GM18870 (cell line): ENCODE results near the gene ANAPC15.
"Not testable (repeated sequence)": the region's sequence is repeated elsewhere in the genome, so short reads cannot be mapped to it uniquely, and the experiment has no call there.

Experiments used
- ATAC-seq: cut with Tn5 transposase; IDR thresholded peaks from one replicate; pipeline ENCODE4 v1.9.1; 2021; ENCODE audit warnings: moderate library complexity; ENCODE audit not compliant: unreplicated experiment

Gene ANAPC15

GRCh38 chr11:72112143-72112977, at the start of gene ANAPC15:
Gene ANAPC15, minus strand, starts transcription at chr11:72112695. Its CDS starts 1,419 bp downstream, at chr11:72111276.
- ATAC-seq = peak; percentile 87

DNA sequence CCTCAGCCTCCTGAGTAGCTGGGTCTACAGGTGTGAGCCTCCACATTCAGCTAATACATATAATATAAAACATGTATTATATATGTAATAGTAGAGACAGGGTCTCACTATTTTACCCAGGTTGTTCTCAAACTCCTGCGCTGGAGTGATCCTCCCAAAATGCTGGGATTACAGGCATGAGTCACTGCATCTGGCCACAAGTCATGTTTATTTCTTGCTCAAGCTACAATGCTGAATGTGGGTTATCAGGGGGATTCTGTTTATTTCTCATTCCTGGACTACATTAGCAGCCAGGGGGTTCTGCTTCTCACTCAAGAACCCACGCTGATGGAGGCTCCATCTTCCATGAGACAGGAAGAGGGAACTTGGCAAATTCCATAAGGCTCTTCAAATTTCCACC, 47.8 kb upstream of the ANAPC15 start:
- ATAC-seq = no peak

GRCh38 chr11:72157131-72157530, 44.6 kb upstream of the ANAPC15 start:
- ATAC-seq = no peak

DNA sequence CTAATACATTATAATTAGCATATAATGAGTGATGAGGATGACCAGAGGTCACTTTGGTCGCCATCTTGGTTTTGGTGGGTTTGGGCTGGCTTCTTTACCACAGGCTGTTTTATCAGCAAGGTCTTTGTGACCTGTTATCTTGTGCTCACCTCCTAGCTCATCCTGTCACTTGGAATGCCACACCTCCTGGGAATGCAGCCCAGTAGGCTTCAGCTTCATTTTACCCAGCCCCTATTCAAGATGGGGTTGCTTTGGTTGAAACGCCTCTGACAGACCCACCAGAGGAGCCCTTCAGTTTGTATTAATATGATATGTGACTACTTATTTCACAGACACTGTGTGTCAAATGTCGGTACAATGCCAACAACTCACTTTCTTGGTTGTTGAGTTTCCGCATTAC, 43.3 kb upstream of the ANAPC15 start:
- no peak for ATAC-seq

DNA sequence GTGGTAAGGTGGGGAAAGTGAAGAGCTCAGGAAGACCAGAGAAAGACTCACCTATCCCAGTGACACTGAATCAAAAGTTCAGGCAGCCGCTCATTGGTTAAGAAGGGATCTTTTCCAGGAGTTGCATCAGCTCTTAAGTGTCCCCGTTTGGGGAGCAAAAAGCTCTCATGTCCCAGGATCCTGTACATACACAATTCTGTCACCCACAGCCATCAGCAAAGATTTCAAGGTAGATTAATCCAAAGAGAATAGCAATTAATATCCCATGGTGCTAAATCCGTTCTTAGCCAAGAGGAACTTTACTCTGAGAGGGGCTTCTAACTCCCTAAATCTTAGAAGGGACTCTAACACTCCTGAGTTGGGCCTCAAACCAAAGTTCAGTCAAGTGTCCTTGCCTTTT, 42.3 kb upstream of the ANAPC15 start:
- ATAC-seq = no peak

DNA sequence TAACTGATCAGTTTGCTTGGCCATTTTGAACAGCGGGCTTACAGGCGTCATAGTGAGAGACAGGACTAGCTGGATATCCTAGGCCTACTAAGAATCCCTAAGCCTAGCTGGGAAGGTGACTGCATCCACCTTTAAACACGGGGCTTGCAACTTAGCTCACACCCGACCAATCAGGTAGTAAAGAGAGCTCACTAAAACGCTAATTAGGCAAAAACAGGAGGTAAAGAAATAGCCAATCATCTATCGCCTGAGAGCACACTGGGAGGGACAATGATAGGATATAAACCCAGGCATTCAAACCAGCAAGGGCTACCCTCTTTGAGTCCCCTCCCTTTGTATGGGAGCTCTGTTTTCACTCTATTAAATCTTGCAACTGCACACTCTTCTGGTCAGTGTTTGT, 41.4 kb upstream of the ANAPC15 start:
- ATAC-seq = not testable (repeated sequence)

DNA sequence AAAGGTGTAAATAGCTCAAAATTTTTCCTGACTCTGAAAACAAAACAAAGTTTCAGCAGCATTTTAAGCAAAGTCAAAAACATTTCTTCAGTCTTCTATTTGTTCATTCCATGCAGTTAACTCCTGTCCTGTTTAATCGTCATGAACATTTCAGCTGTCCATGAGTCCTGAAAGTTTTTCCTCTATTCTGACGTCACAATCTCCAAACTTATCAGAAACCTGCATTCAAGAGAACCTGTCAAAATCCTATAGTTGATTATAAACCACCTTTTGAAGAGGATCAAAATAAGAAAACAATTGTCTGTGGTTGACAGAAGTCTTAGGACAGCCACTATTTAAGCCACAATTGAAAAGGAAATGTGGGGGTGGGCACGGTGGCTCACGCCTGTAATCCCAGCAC, 38.4 kb upstream of the ANAPC15 start:
- no peak for ATAC-seq

DNA sequence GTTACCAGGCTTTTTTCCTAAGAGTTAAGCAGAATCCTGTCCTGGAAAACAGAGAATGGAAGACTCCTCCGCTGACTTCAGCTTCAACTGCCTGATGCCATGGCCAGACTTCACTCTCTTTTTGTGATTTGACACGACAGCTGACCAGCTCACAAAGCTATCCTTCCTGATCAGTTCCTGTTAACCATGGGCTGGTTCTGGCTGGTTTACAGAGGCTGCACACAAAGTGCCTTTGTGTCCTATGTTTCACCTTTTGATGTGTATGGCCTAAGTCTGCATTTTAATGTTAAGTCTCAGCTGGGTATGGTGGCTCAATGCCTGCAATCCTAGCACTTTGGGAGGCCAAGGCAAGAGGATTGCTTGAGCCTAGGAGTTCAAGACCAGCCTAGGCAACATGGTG, 34.1 kb upstream of the ANAPC15 start:
- no peak for ATAC-seq

DNA sequence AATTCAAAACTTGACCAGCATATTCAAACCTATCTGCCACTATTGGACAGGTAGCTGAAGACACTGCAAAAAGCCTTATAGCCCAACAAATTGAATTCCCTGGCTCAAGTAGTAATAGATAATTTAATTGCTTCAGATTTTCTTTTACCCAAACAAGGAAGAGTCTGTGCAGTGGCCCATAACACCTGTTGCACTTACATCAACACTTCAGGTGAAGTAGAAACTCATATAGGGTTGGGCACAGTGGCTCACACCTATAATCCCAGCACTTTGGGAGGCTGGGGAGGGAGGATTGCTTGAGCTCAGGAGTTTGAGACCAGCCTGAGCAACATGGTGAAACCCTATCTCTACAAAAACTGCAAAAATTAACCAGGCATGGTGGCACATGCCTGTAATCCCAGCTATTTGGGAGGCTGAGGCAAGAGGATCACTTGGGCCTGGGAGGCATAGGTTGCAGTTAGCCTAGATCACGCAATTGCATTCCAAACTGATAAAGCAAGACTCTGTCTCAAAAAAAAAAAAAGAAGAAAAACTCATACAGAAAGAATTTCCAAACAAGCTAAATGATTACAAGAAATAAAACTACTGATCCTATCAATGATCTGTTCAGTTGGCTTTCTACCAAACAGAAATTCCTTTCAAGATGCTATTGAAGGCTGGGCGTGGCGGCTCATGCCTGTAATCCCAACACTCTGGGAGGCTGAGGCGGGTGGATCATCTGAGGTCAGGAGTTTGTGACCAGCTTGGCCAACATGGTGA, 32.5 kb upstream of the ANAPC15 start:
- no peak for ATAC-seq

GRCh38 chr11:72142543-72142942, 30.0 kb upstream of the ANAPC15 start:
- not testable (repeated sequence) for ATAC-seq

DNA sequence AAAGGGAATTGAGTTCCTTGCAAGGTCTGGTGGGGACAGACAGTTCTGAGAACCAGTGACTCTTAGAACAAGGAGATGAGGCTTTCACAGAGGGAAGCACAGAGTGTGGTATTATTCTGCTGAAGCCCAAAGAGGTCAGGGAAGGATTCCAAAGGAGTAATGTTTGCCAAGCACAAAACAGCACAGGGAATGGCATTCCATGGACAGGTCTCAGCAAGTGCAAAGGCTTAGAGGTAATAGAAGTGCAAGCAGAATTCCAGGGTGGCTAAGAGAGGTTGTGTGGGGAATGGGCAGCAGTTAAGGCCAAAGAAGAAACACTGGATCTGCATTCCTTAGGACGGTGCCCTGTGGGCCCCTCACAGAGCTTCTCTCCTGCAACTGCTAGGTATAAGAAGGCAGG, 29.6 kb upstream of the ANAPC15 start:
- ATAC-seq = not testable (repeated sequence)

- ATAC-seq = no peak
These were observed 28.6 kb upstream of the ANAPC15 start for GRCh38 chr11:72141066-72141465.

DNA sequence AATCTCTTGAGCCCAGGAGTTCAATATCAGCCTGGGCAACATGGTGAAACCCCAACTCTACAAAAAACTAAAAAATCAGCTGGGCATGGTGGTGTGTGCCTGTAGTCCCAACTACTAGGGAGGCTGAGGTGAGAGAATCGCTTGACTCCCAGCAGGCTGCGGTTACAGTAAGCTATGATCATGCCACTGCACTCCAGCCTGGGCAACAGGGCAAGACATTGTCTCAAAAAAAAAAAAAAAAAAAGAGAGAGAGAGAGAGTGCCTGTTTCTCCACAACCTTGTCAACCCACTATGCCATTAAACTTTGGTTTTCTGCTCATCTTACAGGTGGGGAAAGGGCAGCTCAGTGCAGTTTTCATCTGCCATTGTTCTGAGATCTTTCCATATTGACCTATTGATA, 28.2 kb upstream of the ANAPC15 start:
- ATAC-seq = no peak

GRCh38 chr11:72139500-72139899, 27.0 kb upstream of the ANAPC15 start:
- no peak for ATAC-seq

DNA sequence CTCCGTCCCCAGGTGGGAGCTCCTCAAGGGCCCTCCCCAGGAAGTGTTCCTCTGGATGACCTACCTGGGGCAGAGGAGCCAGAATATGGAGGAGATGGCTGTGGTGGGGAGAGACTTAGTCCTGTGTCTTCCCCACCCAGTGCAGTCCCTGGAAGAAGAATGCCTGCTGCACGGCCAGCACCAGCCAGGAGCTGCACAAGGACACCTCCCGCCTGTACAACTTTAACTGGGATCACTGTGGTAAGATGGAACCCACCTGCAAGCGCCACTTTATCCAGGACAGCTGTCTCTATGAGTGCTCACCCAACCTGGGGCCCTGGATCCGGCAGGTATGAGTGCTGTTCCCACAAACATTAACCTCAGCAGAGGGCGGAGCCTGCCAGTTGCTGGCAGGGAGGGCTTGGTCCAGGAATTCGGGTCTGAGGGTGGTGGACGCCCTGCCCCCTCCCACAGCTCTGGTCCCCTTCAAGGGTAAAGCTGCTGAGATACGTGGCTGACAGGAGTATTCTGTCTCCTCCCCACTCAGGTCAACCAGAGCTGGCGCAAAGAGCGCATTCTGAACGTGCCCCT, 26.4 kb upstream of the ANAPC15 start:
- no peak for ATAC-seq

DNA sequence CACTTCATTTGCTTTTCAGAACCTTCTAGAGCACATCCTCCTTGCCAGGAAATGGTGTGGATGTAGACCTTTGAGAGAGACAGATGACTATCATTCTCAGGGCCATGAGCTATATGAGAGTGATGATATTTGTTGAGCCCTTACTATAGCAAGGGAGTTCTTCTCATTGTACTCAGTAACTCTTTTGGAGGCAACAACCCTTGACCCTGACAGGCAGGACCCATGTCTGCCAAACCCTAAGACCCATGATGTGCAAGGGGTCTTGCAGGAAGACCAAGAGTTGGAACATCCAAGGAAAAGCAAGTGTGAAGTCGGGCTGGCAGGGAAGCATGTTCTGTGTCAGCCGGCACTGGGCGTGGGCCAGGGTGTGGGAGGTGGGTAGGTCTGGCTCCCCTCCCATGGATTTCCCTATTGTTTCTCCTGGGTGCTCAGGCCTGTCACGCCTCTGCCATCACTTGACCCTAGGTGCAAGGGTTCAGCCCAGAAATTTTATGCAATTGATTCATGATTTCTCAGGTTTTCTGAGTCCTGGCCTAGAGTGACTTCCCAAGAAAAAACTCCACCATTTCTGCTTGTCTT, 24.3 kb upstream of the ANAPC15 start:
- ATAC-seq = no peak

DNA sequence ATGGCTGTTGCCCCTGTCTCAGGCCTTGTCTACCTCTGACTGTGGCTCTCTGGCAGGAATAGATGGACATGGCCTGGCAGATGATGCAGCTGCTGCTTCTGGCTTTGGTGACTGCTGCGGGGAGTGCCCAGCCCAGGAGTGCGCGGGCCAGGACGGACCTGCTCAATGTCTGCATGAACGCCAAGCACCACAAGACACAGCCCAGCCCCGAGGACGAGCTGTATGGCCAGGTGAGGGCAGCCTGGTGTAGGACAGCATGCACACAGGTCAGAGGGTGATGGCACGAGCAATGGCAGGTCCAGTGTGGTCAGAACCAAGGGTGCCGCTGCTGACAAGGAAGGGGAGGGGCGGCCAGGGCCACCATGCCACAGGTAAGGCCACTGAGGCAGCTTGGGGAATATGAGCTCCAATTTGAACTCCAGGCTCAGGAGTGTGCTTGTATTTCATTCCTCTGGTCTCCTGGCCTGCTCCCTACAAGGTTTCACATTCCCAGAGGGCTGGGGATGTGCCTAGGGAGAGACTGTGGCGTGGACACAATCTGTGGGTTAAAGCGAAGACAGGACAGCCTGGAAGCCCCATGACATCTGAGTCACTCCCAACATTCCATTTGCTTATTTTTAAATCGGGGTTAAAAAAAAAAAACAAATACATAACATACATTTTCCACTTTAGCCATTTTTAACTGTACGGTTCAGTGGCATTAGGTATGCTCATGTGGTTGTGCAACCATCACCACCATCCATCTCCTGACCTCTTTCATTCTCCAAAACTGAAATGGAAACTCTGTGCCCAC, 23.6 kb upstream of the ANAPC15 start:
- ATAC-seq = no peak

- ATAC-seq = not testable (repeated sequence)
These were observed 23.0 kb upstream of the ANAPC15 start, which contains the start of gene FOLR3 for GRCh38 chr11:72135473-72135872. Gene FOLR3, plus strand, starts transcription at chr11:72135725. Its CDS starts 228 bp downstream, at chr11:72135953.

DNA sequence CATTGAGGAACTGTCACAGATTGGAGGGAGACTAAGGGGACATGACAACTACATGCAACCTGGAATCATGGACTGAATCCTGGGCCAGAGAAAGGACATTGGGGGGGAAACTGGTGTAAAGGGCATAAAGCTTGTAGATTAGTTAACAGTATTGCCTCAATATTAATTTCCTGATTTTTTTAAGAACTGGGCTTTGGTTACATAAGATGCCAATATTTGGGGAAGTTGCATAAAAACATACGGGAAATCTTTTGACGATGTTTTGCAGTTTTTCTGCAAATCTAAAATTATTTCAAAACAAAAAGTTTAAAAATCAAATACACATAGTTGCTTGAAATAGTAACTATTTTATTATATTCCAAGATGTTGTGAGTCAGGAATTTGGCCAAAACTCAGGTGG, 20.2 kb upstream of the ANAPC15 start:
- no peak for ATAC-seq

GRCh38 chr11:72129381-72129780, 16.9 kb upstream of the ANAPC15 start:
- no peak for ATAC-seq

- ATAC-seq = no peak
These were observed 15.4 kb upstream of the ANAPC15 start for GRCh38 chr11:72127923-72128322.
